Activated CD4-positive, alpha-beta T cell treated with anti-CD3 and anti-CD28 coated beads, Interleukin-2, Interleukin-6, amounts not matched to agents 100 ng/mL and 50 ng/mL, durations not matched to agents 16 hours and 8 hours (primary cell): Measurements from ENCODE around the gene ULK4.
"Not testable (repeated sequence)": the region's sequence is repeated elsewhere in the genome, so short reads cannot be mapped to it uniquely, and the experiment has no call there.

Experiments used
- DNase-seq: peaks from one replicate; pipeline ENCODE4 v3.0.0-alpha.2; 2020

ULK4 gene

DNA sequence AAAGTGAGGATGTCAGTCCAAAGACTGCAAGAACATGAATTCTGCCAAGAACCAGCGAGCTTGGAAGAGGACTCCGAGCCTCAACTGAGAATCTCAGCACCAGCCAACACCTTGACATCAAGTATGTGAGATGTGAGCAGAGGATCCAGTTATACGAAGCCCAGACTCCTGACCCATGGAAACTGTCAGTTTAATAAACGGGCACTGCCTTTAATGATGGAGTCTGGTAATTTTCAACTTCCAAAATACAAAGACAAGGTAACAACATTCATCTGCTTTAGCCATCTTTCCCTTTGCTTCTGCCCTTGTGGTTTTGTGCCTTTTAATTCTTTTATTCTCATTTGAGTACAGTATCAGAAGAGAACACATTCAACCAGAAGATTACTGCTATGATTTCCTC is 211.9 kb downstream of the ULK4 start:
- no peak for DNase-seq

- DNase-seq: no peak
These were observed 215.7 kb downstream of the ULK4 start for GRCh38 chr3:41746215-41746614.

GRCh38 chr3:41742121-41742520 is 219.8 kb downstream of the ULK4 start:
- DNase-seq: no peak

DNA sequence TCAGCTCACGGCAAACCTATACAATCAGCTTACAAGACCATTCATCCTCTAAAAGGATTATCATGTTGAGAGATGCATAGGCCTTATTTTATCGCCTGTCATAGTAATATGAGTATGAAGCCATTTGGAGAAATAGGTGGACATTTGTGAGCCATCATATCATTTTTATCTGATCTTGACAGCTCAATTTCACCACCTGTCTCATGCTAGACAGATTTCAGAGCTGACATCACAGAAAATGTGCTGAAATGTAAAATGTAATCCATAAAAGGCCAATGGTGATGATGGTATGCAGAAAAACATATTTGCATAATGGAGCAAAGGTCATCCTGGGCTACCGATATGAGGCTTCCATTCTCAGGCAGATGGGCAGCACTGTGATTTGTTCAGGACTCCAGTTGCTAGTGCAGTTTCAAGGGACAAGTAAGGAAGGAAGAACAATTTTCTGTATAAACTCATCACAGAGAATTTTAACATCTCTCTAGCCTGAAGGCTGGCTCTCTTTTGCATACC is 221.5 kb downstream of the ULK4 start:
- no peak for DNase-seq

- DNase-seq: no peak
These were observed 235.0 kb downstream of the ULK4 start for GRCh38 chr3:41726891-41727290.

DNA sequence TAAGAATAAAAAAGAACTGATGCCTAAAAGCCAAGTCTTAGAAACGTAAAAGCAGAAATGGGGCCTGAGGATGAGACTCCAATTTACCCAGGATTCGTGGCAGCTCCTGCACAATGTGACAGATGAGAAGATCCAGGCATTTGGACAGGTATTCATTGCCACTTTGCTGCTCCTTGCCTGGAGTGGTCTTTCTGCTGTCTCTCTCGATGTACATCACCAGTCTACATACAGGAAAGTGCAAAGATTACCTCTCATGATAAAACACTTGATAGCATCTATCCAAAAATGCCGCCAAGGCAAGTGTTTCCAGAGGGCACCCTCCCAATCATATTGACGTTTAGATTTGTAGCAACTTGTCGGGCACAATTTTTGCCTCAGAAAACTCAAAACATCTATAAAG is 244.3 kb downstream of the ULK4 start:
- no peak for DNase-seq

GRCh38 chr3:41716471-41716870 is 245.4 kb downstream of the ULK4 start:
- no peak for DNase-seq

GRCh38 chr3:41715376-41715775 is 246.5 kb downstream of the ULK4 start:
- no peak for DNase-seq

DNA sequence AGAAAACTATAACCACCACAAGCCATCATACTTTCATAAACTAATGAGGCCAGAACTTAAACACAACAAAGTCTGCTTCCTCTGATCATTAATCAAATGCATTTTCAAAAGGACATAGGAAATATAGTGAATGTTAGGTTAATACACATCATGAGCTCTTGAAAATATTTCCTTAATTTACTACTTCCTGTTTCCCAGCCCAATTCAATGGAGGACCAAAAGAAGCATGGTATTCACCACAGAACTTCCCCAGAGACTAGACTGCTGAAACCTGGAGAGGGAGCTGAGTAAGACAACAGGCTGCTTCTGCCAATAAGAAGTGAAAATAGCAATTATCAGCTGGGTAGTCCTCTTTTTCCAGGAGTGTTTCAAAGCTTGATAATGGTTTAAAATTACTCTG is 250.3 kb downstream of the ULK4 start:
- DNase-seq: no peak

DNA sequence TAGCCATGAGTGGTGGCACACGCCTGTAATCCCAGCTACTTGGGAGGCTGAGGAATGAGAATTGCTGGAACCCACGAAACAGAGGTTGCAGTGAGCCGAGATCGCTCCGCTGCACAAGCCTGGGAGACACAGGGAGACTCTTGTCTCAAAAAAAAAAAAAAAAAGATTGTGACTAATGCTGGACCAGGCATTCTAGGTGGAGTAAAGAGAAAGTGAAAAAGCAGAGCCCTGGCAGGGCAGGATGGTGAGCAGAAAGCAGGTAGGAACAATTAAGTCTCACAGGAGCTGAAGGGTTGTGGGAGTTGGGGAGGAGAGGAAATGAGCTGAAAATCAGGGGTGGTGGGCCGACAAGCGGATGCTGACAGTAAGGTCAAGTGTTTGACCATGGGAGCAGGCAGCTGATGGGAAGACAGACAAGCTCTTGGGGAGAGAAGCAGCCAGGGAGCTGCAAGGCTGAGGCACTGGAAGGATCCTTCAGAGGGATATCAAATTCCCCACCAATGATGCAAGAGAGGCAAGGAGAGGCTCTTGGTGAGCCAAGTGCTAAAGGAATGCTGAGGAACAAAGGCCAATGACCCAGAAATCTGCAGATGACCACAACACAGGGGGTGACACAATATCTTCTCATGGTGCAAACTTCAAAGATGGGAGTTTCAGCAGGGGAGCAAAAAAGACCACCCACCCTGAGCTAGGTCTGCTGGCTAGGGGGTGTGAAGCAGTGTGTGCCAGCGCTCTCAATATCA is 251.1 kb downstream of the ULK4 start:
- DNase-seq: no peak

DNA sequence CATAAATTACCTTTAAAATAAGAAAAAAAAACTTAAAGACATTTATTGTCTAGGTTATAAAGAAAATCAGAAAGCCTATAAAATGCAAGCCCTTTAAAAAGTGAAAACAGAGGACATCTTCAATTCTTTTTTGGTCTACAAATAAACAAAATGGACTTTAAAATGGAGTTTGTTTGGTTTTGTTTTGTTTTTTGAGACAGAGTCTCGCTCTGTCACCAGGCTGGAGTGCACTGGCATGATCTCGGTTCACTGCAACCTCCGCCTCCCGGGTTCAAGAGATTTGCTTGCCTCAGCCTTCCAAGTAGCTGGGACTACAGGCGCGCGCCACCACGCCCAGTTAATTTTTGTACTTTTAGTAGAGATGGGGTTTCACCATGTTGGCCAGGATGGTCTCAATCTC is 252.7 kb downstream of the ULK4 start:
- not testable (repeated sequence) for DNase-seq

DNA sequence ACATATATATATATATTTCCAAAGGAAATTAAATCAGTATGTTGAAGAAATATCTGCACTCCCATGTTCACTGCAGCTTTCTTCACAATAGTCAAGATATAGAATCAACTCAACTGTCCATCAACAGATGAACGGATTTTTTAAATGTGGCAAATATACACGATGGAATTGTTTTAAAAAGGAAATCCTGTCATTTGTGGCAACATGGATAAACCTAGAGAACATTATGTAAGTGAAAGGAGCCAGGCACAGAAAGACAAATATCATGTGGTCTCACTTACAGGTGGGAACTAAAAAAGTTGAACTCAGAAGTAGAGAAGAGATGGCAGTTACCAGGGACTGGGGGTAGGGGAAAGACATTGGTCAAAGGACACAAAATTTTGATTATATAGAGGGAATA is 253.7 kb downstream of the ULK4 start:
- DNase-seq: no peak

DNA sequence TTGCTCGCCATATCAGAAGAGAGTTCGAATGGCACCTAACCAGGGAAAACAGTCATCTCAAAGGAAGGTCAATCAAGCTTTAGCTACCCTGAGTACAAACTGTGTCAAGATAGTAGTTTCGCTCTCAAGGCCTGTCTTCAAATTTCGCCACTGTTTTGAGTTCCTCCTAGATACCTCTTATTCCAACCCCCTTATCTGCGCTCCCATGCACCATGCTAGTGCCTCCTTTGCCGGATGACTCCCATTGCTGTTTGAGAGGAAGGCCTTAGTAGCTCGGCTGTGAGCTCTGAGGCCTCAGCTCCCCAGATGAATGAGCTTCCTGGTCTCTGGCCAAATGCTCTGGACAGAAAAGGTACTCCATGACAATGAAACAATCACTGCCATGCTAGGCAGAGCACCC is 256.0 kb downstream of the ULK4 start:
- no peak for DNase-seq

DNA sequence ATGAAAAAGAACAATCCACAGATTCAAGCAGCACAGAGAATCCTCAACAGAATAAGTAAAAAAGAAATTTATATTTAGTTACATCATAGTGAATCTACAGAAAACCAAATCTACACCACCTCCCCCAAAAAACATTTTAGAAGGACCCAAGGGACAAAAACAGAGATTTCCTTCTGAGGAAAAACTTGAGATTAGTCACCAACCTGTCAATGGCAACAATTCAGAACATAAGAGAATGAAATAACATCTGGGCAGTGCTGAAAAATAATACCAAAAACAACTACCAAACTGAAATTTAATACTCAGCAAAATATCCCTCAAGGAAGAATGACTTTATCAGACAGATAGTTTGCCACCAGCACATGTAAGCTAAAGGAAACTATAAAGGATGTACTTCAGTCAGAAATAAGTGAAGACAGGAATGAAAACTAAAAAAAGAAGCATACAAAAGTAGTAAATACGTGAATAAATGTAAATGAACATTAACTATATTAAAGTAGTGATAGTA is 260.7 kb downstream of the ULK4 start:
- no peak for DNase-seq

GRCh38 chr3:41700155-41700554 is 261.7 kb downstream of the ULK4 start:
- DNase-seq: no peak

DNA sequence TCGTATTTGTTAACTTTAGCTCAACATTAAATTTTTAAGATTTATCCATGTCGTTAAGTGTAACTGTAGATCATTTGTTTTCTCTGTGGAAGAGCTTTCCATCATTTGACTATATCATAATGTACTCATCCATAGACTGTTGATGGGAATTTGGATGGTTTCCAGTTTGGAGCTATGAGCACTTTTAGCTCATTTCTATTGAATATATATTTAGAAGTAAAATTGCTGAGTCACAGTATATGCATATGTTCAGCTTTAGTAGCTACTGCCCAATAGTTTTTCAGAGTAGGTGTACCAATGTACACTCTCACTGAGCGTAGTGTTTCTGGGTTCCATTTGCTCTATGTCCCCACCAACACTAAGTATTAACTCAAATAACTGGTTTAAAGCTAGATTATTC is 263.0 kb downstream of the ULK4 start:
- DNase-seq: no peak

GRCh38 chr3:41697702-41698101 is 264.2 kb downstream of the ULK4 start:
- no peak for DNase-seq

DNA sequence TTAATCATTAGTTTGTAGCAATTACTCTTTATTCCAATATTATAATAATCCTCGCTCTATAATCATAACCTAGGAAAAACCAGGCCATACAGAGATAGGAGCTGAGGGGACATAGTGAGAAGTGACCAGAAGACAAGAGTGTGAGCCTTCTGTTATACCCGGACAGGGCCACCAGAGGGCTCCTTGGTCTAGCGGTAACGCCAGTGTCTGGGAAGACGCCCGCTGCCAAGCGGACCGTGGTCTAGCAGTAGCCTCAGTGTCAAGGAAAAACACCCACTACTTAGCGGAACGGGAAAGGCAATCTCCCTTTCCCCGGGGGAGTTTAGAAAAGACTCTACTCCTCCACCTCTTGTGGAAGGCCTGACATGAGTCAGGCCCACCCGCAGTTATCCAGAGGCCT is 266.1 kb downstream of the ULK4 start:
- peak; percentile 1 for DNase-seq

- no peak for DNase-seq
These were observed 268.1 kb downstream of the ULK4 start for GRCh38 chr3:41693799-41694198.

- DNase-seq: no peak
These were observed 270.9 kb downstream of the ULK4 start for GRCh38 chr3:41690766-41691563.

DNA sequence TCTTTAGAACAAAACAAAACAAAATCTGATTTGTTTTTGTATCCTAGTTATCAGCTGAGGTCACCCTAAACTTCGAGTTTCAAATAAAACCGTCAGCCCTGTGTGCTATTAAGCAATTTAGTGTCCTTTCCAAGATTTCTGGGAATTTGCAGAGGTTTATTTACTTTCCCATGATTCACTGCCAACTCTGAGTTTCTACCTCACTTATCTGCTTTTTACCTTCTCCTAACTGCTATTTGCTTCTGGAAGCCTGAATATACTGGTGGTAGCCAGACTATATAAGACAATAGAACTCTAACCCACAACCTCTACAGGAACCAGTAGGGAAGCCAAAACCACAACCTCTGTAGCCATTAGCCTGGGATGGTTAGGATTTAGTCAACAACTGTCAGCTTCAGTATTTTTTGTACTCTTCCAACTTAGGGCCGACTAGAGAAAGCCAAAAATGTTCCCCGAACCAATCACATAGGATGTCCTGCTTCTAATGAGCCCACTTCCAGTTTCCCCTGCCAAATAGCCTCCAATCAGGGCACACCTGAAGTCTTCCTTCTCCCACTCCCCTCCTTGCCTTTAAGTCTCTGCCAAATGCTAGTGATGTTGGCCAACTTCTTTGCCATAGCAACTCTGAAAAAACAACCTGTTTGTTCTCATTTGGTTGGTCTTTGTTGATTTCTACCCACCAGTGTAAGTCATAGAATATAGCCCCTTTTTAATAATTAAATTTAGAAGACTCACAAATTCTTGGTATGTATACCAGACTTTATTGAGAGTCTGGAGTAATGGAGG is 273.1 kb downstream of the ULK4 start:
- no peak for DNase-seq

DNA sequence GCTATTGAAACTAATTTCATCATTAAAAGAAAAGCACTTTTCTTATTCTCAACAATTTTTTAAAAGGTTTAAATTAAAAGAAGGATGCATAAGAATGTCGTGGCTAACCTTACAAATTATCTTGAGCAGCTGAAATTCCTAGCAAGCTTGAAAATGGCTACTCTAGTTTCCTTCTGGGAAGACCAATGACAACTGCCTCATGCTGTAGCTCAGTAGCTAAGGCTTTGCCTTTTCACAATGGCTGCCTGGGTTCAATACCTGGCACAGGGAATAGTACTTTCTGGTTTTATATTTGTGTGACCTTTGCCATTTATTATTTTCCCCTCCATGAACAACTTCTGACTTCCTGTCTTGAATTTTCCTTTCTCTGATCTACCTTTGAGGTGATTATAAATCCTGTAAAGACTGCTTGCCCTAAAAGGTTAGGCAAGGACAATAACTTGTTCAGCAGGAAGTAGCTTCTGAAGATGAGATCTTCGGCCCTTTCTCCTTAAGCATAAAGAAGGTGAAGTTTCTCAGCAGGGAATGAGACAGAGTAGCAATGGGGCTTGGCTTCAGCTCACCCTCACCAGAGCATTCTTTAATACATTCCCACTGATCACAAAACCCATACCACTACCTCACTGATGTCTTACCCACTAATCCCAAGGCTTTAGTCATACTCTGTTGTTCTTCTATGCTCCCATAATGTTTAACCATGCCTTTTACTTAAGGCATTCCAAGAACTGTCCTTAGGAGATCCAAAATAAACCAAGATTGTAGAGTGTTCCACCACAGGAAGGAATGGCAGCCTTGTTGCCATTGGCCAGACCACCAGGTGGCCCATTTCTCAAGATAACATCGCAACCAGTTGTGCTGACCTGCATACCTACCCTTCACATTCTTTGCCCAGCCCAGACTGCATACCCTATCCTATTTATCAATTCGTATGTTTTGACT is 276.8 kb downstream of the ULK4 start:
- DNase-seq: no peak
